ENCODE results near the gene EPHA7.

GRCh38 chr6:93392797-93393196 lies 26.6 kb downstream of the EPHA7 start:
- TF ChIP-seq CTCF (IDR thresholded peaks at IDR 0.05 in 4 of 5, conservative IDR thresholded peaks at IDR 0.05 in 1 of 5) (no peak), POLR2A (IDR thresholded peaks at IDR 0.05) (no peak)
